Neural cell (in vitro differentiated cells): ENCODE data around the gene YBX1.
A peak's percentile ranks its signal among the peaks of the same experiment; 100 is the strongest.

ENCODE experiments used
- CTCF ChIP-seq: fragments of 450-650 bp; IDR thresholded peaks from 2 replicates; pipeline ENCODE4 v1.5.1; 2014; ENCODE audit warnings: antibody characterized with exemption, mild to moderate bottlenecking, moderate library complexity; ENCODE audit not compliant: poor library complexity, severe bottlenecking
- EP300 ChIP-seq: fragments of 450-650 bp; conservative IDR thresholded peaks from 2 replicates; pipeline ENCODE4 v1.6.1; 2014; ENCODE audit warnings: antibody characterized with exemption, mild to moderate bottlenecking, moderate library complexity; ENCODE audit not compliant: poor library complexity, severe bottlenecking
- EZH2 ChIP-seq: fragments of 200-600, 300-800 bp; shearing (Covaris generic), sonication (generic); IDR thresholded peaks from 2 replicates; pipeline ENCODE4 v1.6.1; 2014; ENCODE audit warnings: antibody characterized with exemption, low read length, borderline replicate concordance, mild to moderate bottlenecking; ENCODE audit not compliant: insufficient read depth, poor library complexity, severe bottlenecking
- MXI1 ChIP-seq: fragments of 450-650 bp; conservative IDR thresholded peaks from 2 replicates; pipeline ENCODE4 v1.6.1; 2014; ENCODE audit warnings: antibody characterized with exemption, mild to moderate bottlenecking; ENCODE audit not compliant: poor library complexity, severe bottlenecking
- POLR2AphosphoS5 ChIP-seq: IDR thresholded peaks from 2 replicates; pipeline ENCODE4 v1.6.1; 2012
- RAD21 ChIP-seq: fragments of 450-650 bp; conservative IDR thresholded peaks from 2 replicates; pipeline ENCODE4 v1.6.1; 2014; ENCODE audit warnings: antibody characterized with exemption, mild to moderate bottlenecking, moderate library complexity
- SMC3 ChIP-seq: fragments of 450-650 bp; conservative IDR thresholded peaks from 2 replicates; pipeline ENCODE4 v1.6.1; 2014; ENCODE audit warnings: antibody characterized with exemption, mild to moderate bottlenecking, moderate library complexity; ENCODE audit not compliant: poor library complexity
- TAF1 ChIP-seq: IDR thresholded peaks from 2 replicates; pipeline ENCODE4 v1.6.1; 2012; ENCODE audit warnings: low read depth

- TF ChIP-seq CTCF, result peak; percentile 56
- TF ChIP-seq RAD21, result peak; percentile 55
- no peak for TF ChIP-seq POLR2AphosphoS5
- TF ChIP-seq TAF1, result no peak
- no peak for TF ChIP-seq EP300
- no peak for TF ChIP-seq EZH2
- peak; percentile 43 for TF ChIP-seq SMC3
- TF ChIP-seq MXI1, result no peak
Measured at GRCh38 chr1:42690477-42691156, 8.4 kb downstream of the YBX1 start.
